Immature natural killer cell (primary cell): ENCODE measurements around the gene ARHGAP29. TPM values are rescaled to one million over a fixed set of nuclear protein-coding genes. Genes with fewer than 3 reads are reported as not detected.

Experiments
- DNase-seq, 3 donors: peaks; one replicate each; pipeline ENCODE4 v3.0.0; 2022; ENCODE audit warnings: mixed read lengths in 1 of 3
- H3K27ac Mint-ChIP-seq, 6 donors: one replicate each; pipeline ENCODE4 v1.8.0; 2020; ENCODE audit warnings: mixed read lengths in 6 of 6, mild to moderate bottlenecking in 5 of 6, inconsistent platforms in 4 of 6, moderate library complexity in 3 of 6
- H3K27me3 Mint-ChIP-seq, 3 donors: one replicate each; pipeline ENCODE4 v1.8.0; 2020 to 2021; ENCODE audit warnings: low read depth in 3 of 3, mild to moderate bottlenecking in 3 of 3, mixed read lengths in 3 of 3, moderate library complexity in 3 of 3, inconsistent platforms in 1 of 3
- H3K36me3 Mint-ChIP-seq, 3 donors: one replicate each; pipeline ENCODE4 v1.8.0; 2020; ENCODE audit warnings: mixed read lengths in 3 of 3, inconsistent platforms in 2 of 3, mild to moderate bottlenecking in 2 of 3
- H3K4me1 Mint-ChIP-seq, 2 donors: one replicate each; pipeline ENCODE4 v1.8.0; 2020; ENCODE audit warnings: inconsistent platforms in 2 of 2, mild to moderate bottlenecking in 2 of 2, mixed read lengths in 2 of 2, moderate library complexity in 1 of 2
- H3K4me3 Mint-ChIP-seq, 5 donors: one replicate each; pipeline ENCODE4 v1.8.0; 2020; ENCODE audit warnings: mild to moderate bottlenecking in 5 of 5, mixed read lengths in 5 of 5, inconsistent platforms in 3 of 5, moderate library complexity in 3 of 5
- H3K9me3 Mint-ChIP-seq, 6 donors: one replicate each; pipeline ENCODE4 v1.8.0; 2020; ENCODE audit warnings: mild to moderate bottlenecking in 6 of 6, mixed read lengths in 6 of 6, inconsistent platforms in 4 of 6, moderate library complexity in 3 of 6
- polyA plus RNA-seq, 3 donors: library from polyadenylated mRNA; unstranded; fragments of 300-500 nt; fragmentation: Illumina TruSeq; gene quantifications; one replicate each; pipeline ENCODE4 v1.2.3, GENCODE V29; 2021

The ARHGAP29 gene
- polyA plus RNA-seq, 3 donors from 2014 or later: not detected

- peaks cover 0 to 17% (median 5%) of the 10 kb centered on the region in 6 donors for H3K9me3 Mint-ChIP-seq
- H3K4me1 Mint-ChIP-seq: peaks cover 12 to 15% of the 10 kb centered on the region in 2 donors
- peak overlapping the region; percentile 42 to 68 (median 59) for H3K4me3 Mint-ChIP-seq
- no peak overlapping the region for H3K27ac Mint-ChIP-seq
- peaks cover 22 to 47% (median 31%) of the 10 kb centered on the region in 3 donors for H3K27me3 Mint-ChIP-seq
- peaks cover 0 to 5% (median 0%) of the 10 kb centered on the region in 3 donors for H3K36me3 Mint-ChIP-seq
- DNase-seq: no peak
Measured at GRCh38 chr1:94236630-94237290, 624 bp downstream of the ARHGAP29 start.

GRCh38 chr1:94236013-94236491, 1.3 kb downstream of the ARHGAP29 start:
- DNase-seq: no peak
- Mint-ChIP-seq H3K4me3 (peak overlapping the region; percentile 42 to 68 (median 59)), H3K27me3 (peaks cover 20 to 43% (median 30%) of the 10 kb centered on the region in 3 donors), H3K36me3 (peaks cover 0 to 5% (median 0%) of the 10 kb centered on the region in 3 donors), H3K4me1 (peaks cover 12 to 15% of the 10 kb centered on the region in 2 donors), H3K27ac (no peak overlapping the region), H3K9me3 (peaks cover 0 to 15% (median 3%) of the 10 kb centered on the region in 6 donors)

GRCh38 chr1:94235189-94236012, 2.0 kb downstream of the ARHGAP29 start:
- H3K27ac Mint-ChIP-seq: no peak overlapping the region
- DNase-seq: no peak
- H3K4me3 Mint-ChIP-seq: peak overlapping the region in 3 of 5 donors; percentile 42 to 59 (median 51)
- peaks cover 0 to 15% (median 3%) of the 10 kb centered on the region in 6 donors for H3K9me3 Mint-ChIP-seq
- H3K4me1 Mint-ChIP-seq: peaks cover 12 to 15% of the 10 kb centered on the region in 2 donors
- H3K36me3 Mint-ChIP-seq: peaks cover 0 to 5% (median 0%) of the 10 kb centered on the region in 3 donors
- H3K27me3 Mint-ChIP-seq: peaks cover 20 to 41% (median 29%) of the 10 kb centered on the region in 3 donors

GRCh38 chr1:94234615-94235014, 2.8 kb downstream of the ARHGAP29 start:
- Mint-ChIP-seq H3K27ac (no peak overlapping the region), H3K27me3 (peaks cover 18 to 41% (median 27%) of the 10 kb centered on the region in 3 donors), H3K4me1 (peaks cover 12 to 15% of the 10 kb centered on the region in 2 donors), H3K9me3 (peaks cover 0 to 15% (median 3%) of the 10 kb centered on the region in 6 donors), H3K36me3 (peaks cover 0 to 5% (median 0%) of the 10 kb centered on the region in 3 donors), H3K4me3 (no peak overlapping the region)
- DNase-seq: no peak

GRCh38 chr1:94231746-94232145, 5.6 kb downstream of the ARHGAP29 start:
- Mint-ChIP-seq H3K36me3 (peaks cover 0 to 5% (median 0%) of the 10 kb centered on the region in 3 donors), H3K27me3 (peaks cover 10 to 32% (median 19%) of the 10 kb centered on the region in 3 donors), H3K4me3 (no peak overlapping the region), H3K27ac (no peak overlapping the region), H3K9me3 (peaks cover 0 to 15% (median 3%) of the 10 kb centered on the region in 6 donors), H3K4me1 (peaks cover 12 to 14% of the 10 kb centered on the region in 2 donors)
- no peak for DNase-seq

GRCh38 chr1:94230920-94231319, 6.5 kb downstream of the ARHGAP29 start:
- Mint-ChIP-seq H3K36me3 (peaks cover 0 to 3% (median 0%) of the 10 kb centered on the region in 3 donors), H3K27me3 (peaks cover 5 to 24% (median 18%) of the 10 kb centered on the region in 3 donors), H3K4me3 (no peak overlapping the region), H3K27ac (no peak overlapping the region), H3K4me1 (peaks cover 4 to 6% of the 10 kb centered on the region in 2 donors), H3K9me3 (peaks cover 0 to 8% (median 0%) of the 10 kb centered on the region in 6 donors)
- DNase-seq: no peak

- Mint-ChIP-seq H3K9me3 (peaks cover 0 to 4% (median 0%) of the 10 kb centered on the region in 6 donors), H3K36me3 (no peaks in the 10 kb centered on the region), H3K27ac (no peak overlapping the region), H3K27me3 (peaks cover 5 to 15% (median 9%) of the 10 kb centered on the region in 3 donors), H3K4me3 (no peak overlapping the region), H3K4me1 (no peaks in the 10 kb centered on the region)
- DNase-seq: no peak
Measured at GRCh38 chr1:94228640-94229375, 8.6 kb downstream of the ARHGAP29 start.

GRCh38 chr1:94227624-94228023, 9.8 kb downstream of the ARHGAP29 start:
- no peak for DNase-seq
- Mint-ChIP-seq H3K9me3 (no peaks in the 10 kb centered on the region), H3K27me3 (peaks cover 0 to 11% (median 8%) of the 10 kb centered on the region in 3 donors), H3K36me3 (no peaks in the 10 kb centered on the region), H3K4me3 (no peak overlapping the region), H3K4me1 (no peaks in the 10 kb centered on the region), H3K27ac (no peak overlapping the region)

- no peaks in the 10 kb centered on the region for H3K9me3 Mint-ChIP-seq
- peaks cover 0 to 11% (median 2%) of the 10 kb centered on the region in 3 donors for H3K27me3 Mint-ChIP-seq
- no peaks in the 10 kb centered on the region for H3K36me3 Mint-ChIP-seq
- H3K4me1 Mint-ChIP-seq: no peaks in the 10 kb centered on the region
- H3K27ac Mint-ChIP-seq: no peak overlapping the region
- DNase-seq: no peak
- H3K4me3 Mint-ChIP-seq: no peak overlapping the region
Measured at GRCh38 chr1:94225845-94226244, 11.5 kb downstream of the ARHGAP29 start.

GRCh38 chr1:94218332-94218731, 19.1 kb downstream of the ARHGAP29 start:
- Mint-ChIP-seq H3K4me3 (no peak overlapping the region), H3K27ac (no peak overlapping the region), H3K4me1 (no peaks in the 10 kb centered on the region), H3K9me3 (peaks cover 0 to 1% (median 0%) of the 10 kb centered on the region in 6 donors), H3K27me3 (peaks cover 3 to 15% (median 5%) of the 10 kb centered on the region in 3 donors), H3K36me3 (no peaks in the 10 kb centered on the region)
- no peak for DNase-seq

GRCh38 chr1:94215955-94216354, 21.4 kb downstream of the ARHGAP29 start:
- DNase-seq: no peak
- Mint-ChIP-seq H3K36me3 (no peaks in the 10 kb centered on the region), H3K4me1 (no peaks in the 10 kb centered on the region), H3K27ac (no peak overlapping the region), H3K9me3 (peaks cover 0 to 1% (median 0%) of the 10 kb centered on the region in 6 donors), H3K27me3 (peaks cover 5 to 10% (median 8%) of the 10 kb centered on the region in 3 donors), H3K4me3 (no peak overlapping the region)

GRCh38 chr1:94209982-94210381, 27.4 kb downstream of the ARHGAP29 start:
- H3K4me3 Mint-ChIP-seq: no peak overlapping the region
- peaks cover 0 to 5% (median 0%) of the 10 kb centered on the region in 6 donors for H3K9me3 Mint-ChIP-seq
- no peak overlapping the region for H3K27ac Mint-ChIP-seq
- peaks cover 4 to 13% (median 5%) of the 10 kb centered on the region in 3 donors for H3K27me3 Mint-ChIP-seq
- H3K4me1 Mint-ChIP-seq: no peaks in the 10 kb centered on the region
- no peak for DNase-seq
- no peaks in the 10 kb centered on the region for H3K36me3 Mint-ChIP-seq

GRCh38 chr1:94209425-94209824, 28.0 kb downstream of the ARHGAP29 start:
- Mint-ChIP-seq H3K4me1 (no peaks in the 10 kb centered on the region), H3K27ac (no peak overlapping the region), H3K36me3 (no peaks in the 10 kb centered on the region), H3K9me3 (peaks cover 0 to 5% (median 0%) of the 10 kb centered on the region in 6 donors), H3K27me3 (peaks cover 4 to 13% (median 4%) of the 10 kb centered on the region in 3 donors), H3K4me3 (no peak overlapping the region)
- DNase-seq: no peak
